ENCODE data around the gene SNAPC2.
"Not testable (repeated sequence)": the region's sequence is repeated elsewhere in the genome, so short reads cannot be mapped to it uniquely, and the experiment has no call there.

The SNAPC2 gene

GRCh38 chr19:7909471-7910067 lies 10.6 kb upstream of the SNAPC2 start:
- DNase-seq (ENCODE audit: low read depth in 3 of 3) = no peak

GRCh38 chr19:7910321-7911161 lies 9.6 kb upstream of the SNAPC2 start:
- DNase-seq (ENCODE audit: low read depth in 3 of 3) = no peak

- DNase-seq (ENCODE audit: low read depth in 3 of 3) = no peak
These were observed 8.5 kb upstream of the SNAPC2 start for GRCh38 chr19:7911508-7912143.

- no peak for DNase-seq (ENCODE audit: low read depth in 3 of 3)
These were observed 7.9 kb upstream of the SNAPC2 start for GRCh38 chr19:7912144-7912696.

GRCh38 chr19:7912697-7913564 lies 7.2 kb upstream of the SNAPC2 start:
- DNase-seq (ENCODE audit: low read depth in 3 of 3) = no peak

GRCh38 chr19:7913652-7914051 lies 6.5 kb upstream of the SNAPC2 start:
- DNase-seq (ENCODE audit: low read depth in 3 of 3) = no peak

GRCh38 chr19:7914099-7914498 lies 6.0 kb upstream of the SNAPC2 start:
- no peak for DNase-seq (ENCODE audit: low read depth in 3 of 3)

GRCh38 chr19:7914598-7915045 lies 5.5 kb upstream of the SNAPC2 start, which contains the start of gene TGFBR3L:
Gene TGFBR3L (plus strand): TSS chr19:7914830.
- no peak for DNase-seq (ENCODE audit: low read depth in 3 of 3)

- no peak for DNase-seq (ENCODE audit: low read depth in 3 of 3)
These were observed 4.7 kb upstream of the SNAPC2 start for GRCh38 chr19:7915250-7916102.

GRCh38 chr19:7916103-7916954 lies 3.8 kb upstream of the SNAPC2 start:
- peak in 1 of 3 experiments; percentile 41 for DNase-seq (ENCODE audit: low read depth in 3 of 3)

GRCh38 chr19:7916955-7917266 lies 3.2 kb upstream of the SNAPC2 start:
- DNase-seq (ENCODE audit: low read depth in 3 of 3) = no peak

- DNase-seq (ENCODE audit: low read depth in 3 of 3) = peak in 2 of 3 experiments; percentile 44 to 48
These were observed 2.7 kb upstream of the SNAPC2 start for GRCh38 chr19:7917267-7918061.

GRCh38 chr19:7918062-7918614 lies 2.0 kb upstream of the SNAPC2 start:
- DNase-seq (ENCODE audit: low read depth in 3 of 3) = not testable (repeated sequence)

GRCh38 chr19:7918615-7919421 lies 1.3 kb upstream of the SNAPC2 start:
- DNase-seq (ENCODE audit: low read depth in 3 of 3) = no peak

- DNase-seq (ENCODE audit: low read depth in 3 of 3) = peak; percentile 99 to 100 (median 100)
These were observed 572 bp downstream of the SNAPC2 start for GRCh38 chr19:7920519-7921301.

- no peak for DNase-seq (ENCODE audit: low read depth in 3 of 3)
These were observed 1.3 kb downstream of the SNAPC2 start for GRCh38 chr19:7921302-7921966.
